Measurements from ENCODE around the gene GGACT.

The GGACT gene

GRCh38 chr13:100484702-100485101, 103.9 kb downstream of the GGACT start:
- Mint-ChIP-seq H3K4me3 (peak overlapping the region; percentile 39), H3K27ac (peak overlapping the region; percentile 71), H3K27me3 (ENCODE audit: low read depth) (no peaks in the 10 kb centered on the region)

GRCh38 chr13:100483841-100484381, 104.7 kb downstream of the GGACT start:
- H3K36me3 Mint-ChIP-seq (ENCODE audit: low read depth) = peaks cover 1% of the 10 kb centered on the region
- H3K27ac Mint-ChIP-seq = peak overlapping the region; percentile 71
- H3K9me3 Mint-ChIP-seq = no peaks in the 10 kb centered on the region
- H3K4me3 Mint-ChIP-seq = no peak overlapping the region
- H3K27me3 Mint-ChIP-seq (ENCODE audit: low read depth) = no peaks in the 10 kb centered on the region
- peaks cover 29% of the 10 kb centered on the region for H3K4me1 Mint-ChIP-seq (ENCODE audit: low read depth)

More at GRCh38 chr13:100484702-100485101, 103.9 kb downstream of the GGACT start:
- no peaks in the 10 kb centered on the region for H3K9me3 Mint-ChIP-seq
- peaks cover 29% of the 10 kb centered on the region for H3K4me1 Mint-ChIP-seq (ENCODE audit: low read depth)
- H3K36me3 Mint-ChIP-seq (ENCODE audit: low read depth) = peaks cover 1% of the 10 kb centered on the region

- H3K4me3 Mint-ChIP-seq = no peak overlapping the region
- H3K27ac Mint-ChIP-seq = no peak overlapping the region
- H3K4me1 Mint-ChIP-seq (ENCODE audit: low read depth) = peaks cover 29% of the 10 kb centered on the region
- peaks cover 1% of the 10 kb centered on the region for H3K36me3 Mint-ChIP-seq (ENCODE audit: low read depth)
- H3K27me3 Mint-ChIP-seq (ENCODE audit: low read depth) = no peaks in the 10 kb centered on the region
- no peaks in the 10 kb centered on the region for H3K9me3 Mint-ChIP-seq
Observed at GRCh38 chr13:100483139-100483538, 105.5 kb downstream of the GGACT start.

- Mint-ChIP-seq H3K4me3 (no peak overlapping the region), H3K27me3 (ENCODE audit: low read depth) (no peaks in the 10 kb centered on the region), H3K36me3 (ENCODE audit: low read depth) (peaks cover 1% of the 10 kb centered on the region), H3K9me3 (no peaks in the 10 kb centered on the region), H3K4me1 (ENCODE audit: low read depth) (peaks cover 26% of the 10 kb centered on the region), H3K27ac (no peak overlapping the region)
Observed at GRCh38 chr13:100480676-100481075, 107.9 kb downstream of the GGACT start.
